Aorta (tissue), 5 donors: Measurements from ENCODE around the gene MKS1. TPM values are rescaled to one million over a fixed set of nuclear protein-coding genes. Genes with fewer than 3 reads are reported as not detected.

Experiments used
- ATAC-seq: fragments of 200-7000 bp; cut with Tn5 transposase; one replicate; pipeline ENCODE4 v1.9.1; 2022; ENCODE audit warnings: moderate library complexity; ENCODE audit not compliant: low FRiP score
- DNase-seq, 2 donors: peaks; one replicate each; pipeline ENCODE4 v3.0.0-alpha.2; 2020
- H3K27ac ChIP-seq, 2 donors: one replicate each; pipeline ENCODE4 v1.5.1; 2013; ENCODE audit warnings: low read length in 2 of 2, mild to moderate bottlenecking in 2 of 2, moderate library complexity in 2 of 2, control low read depth in 1 of 2, inconsistent platforms in 1 of 2, low read depth in 1 of 2
- H3K27me3 ChIP-seq, 2 donors: one replicate each; pipeline ENCODE4 v1.6.1; 2013; ENCODE audit warnings: control low read depth in 1 of 2, low read length in 1 of 2, mild to moderate bottlenecking in 1 of 2, moderate library complexity in 1 of 2; ENCODE audit not compliant: insufficient read depth in 2 of 2, control insufficient read depth in 1 of 2
- H3K36me3 ChIP-seq, 2 donors: one replicate each; pipeline ENCODE4 v1.6.1; 2013; ENCODE audit warnings: control low read depth in 1 of 2, low read length in 1 of 2, mild to moderate bottlenecking in 1 of 2; ENCODE audit not compliant: insufficient read depth in 2 of 2, control insufficient read depth in 1 of 2
- H3K4me1 ChIP-seq, 2 donors: one replicate each; pipeline ENCODE4 v1.6.1; 2013; ENCODE audit warnings: low read length in 2 of 2, control low read depth in 1 of 2, mild to moderate bottlenecking in 1 of 2, moderate library complexity in 1 of 2; ENCODE audit not compliant: insufficient read depth in 2 of 2, control insufficient read depth in 1 of 2
- H3K4me3 ChIP-seq, 2 donors: one replicate each; pipeline ENCODE4 v1.5.1; 2013; ENCODE audit warnings: low read length in 2 of 2, control low read depth in 1 of 2, mild to moderate bottlenecking in 1 of 2
- H3K9me3 ChIP-seq: one replicate; pipeline ENCODE4 v1.6.1; 2013; ENCODE audit warnings: mild to moderate bottlenecking, low read length; ENCODE audit not compliant: control insufficient read depth
- WGBS, 2 donors: extraction: QIAGEN DNeasy Blood & Tissue Kit; methylation state at CpG; one replicate each; pipeline ENCODE4 v1.1.7; 2013; 5-methylcytosine and 5-hydroxymethylcytosine counted together
- intact Hi-C, 2 donors: fragments of 100-400 bp; cut with DNase I; formaldehyde crosslinking; loops; one replicate each; pipeline versions ENCODE4 v1.14.2 to v1.15.0; 2022
- polyA plus RNA-seq, 2 donors: library from polyadenylated mRNA; stranded (reverse); fragments of 200-250 nt; gene quantifications; one replicate each; pipeline ENCODE4 v1.2.3, GENCODE V29; 2013
- total RNA-seq, 2 donors: library from RNA; stranded (reverse); fragmentation: NEBNext Ultra II Directional; extraction: Animal tissue kit (Norgen Biotek cat#: 25700); gene quantifications; one replicate each; pipeline ENCODE4 v1.2.1, GENCODE V29; 2021
- donor health status: healthy with polysubstance abuse.
- donor health status: Bipolar disorder and iron deficiency.
- donor health status: DM: no; HTN: no; CAD: no.
- donor health status: DM: no; HTN: no; CAD: no.
- donor health status: DM: yes; HTN: yes; CAD: no.

The MKS1 gene
- total and polyA plus RNA-seq, 4 donors = 4.3 to 13.8 (median 11.7) TPM

- Histone ChIP-seq H3K9me3 (no peaks in the 10 kb centered on the region), H3K4me3 (no peak overlapping the region), H3K27ac (no peak overlapping the region), H3K36me3 (no peaks in the 10 kb centered on the region), H3K27me3 (no peaks in the 10 kb centered on the region), H3K4me1 (no peaks in the 10 kb centered on the region)
- WGBS, 2 donors = 36 to 43% methylated on average over 1 of the region's 1 CpG
- DNase-seq (no peak), ATAC-seq (no peak)
- intact Hi-C loops = no loop called here
Measured at GRCh38 chr17:58224315-58224714, 5.3 kb upstream of the MKS1 start.

- DNase-seq (no peak), ATAC-seq (no peak)
- Histone ChIP-seq H3K9me3 (no peaks in the 10 kb centered on the region), H3K4me1 (no peaks in the 10 kb centered on the region), H3K36me3 (no peaks in the 10 kb centered on the region), H3K27me3 (no peaks in the 10 kb centered on the region), H3K27ac (no peak overlapping the region), H3K4me3 (peak overlapping the region; percentile 10 to 43)
- intact Hi-C loops = no loop called here
- WGBS, 2 donors = 10 to 13% methylated on average over 7 of the region's 7 CpGs
Measured at GRCh38 chr17:58219789-58220183, 731 bp upstream of the MKS1 start.

- intact Hi-C loops = no loop called here
- ATAC-seq (no peak), DNase-seq (no peak)
- H3K36me3 ChIP-seq = peaks cover 6 to 7% of the 10 kb centered on the region in 2 donors
- 88 to 89% methylated on average over 3 of the region's 3 CpGs for WGBS, 2 donors
- H3K4me1 ChIP-seq = no peaks in the 10 kb centered on the region
- no peaks in the 10 kb centered on the region for H3K27me3 ChIP-seq
- no peak overlapping the region for H3K27ac ChIP-seq
- H3K9me3 ChIP-seq = no peaks in the 10 kb centered on the region
- no peak overlapping the region for H3K4me3 ChIP-seq
Measured at GRCh38 chr17:58217766-58218165, 1.3 kb downstream of the MKS1 start.

- H3K27ac ChIP-seq = no peak overlapping the region
- no peak for DNase-seq
- peaks cover 9 to 10% of the 10 kb centered on the region in 2 donors for H3K36me3 ChIP-seq
- intact Hi-C loops = no loop called here
- no peak for ATAC-seq
- no peaks in the 10 kb centered on the region for H3K4me1 ChIP-seq
- H3K4me3 ChIP-seq = no peak overlapping the region
- no peaks in the 10 kb centered on the region for H3K27me3 ChIP-seq
- no peaks in the 10 kb centered on the region for H3K9me3 ChIP-seq
Measured at GRCh38 chr17:58215685-58216084, 3.4 kb downstream of the MKS1 start.

- Histone ChIP-seq H3K27ac (no peak overlapping the region), H3K36me3 (peaks cover 12 to 13% of the 10 kb centered on the region in 2 donors), H3K9me3 (no peaks in the 10 kb centered on the region), H3K4me1 (no peaks in the 10 kb centered on the region), H3K4me3 (no peak overlapping the region), H3K27me3 (no peaks in the 10 kb centered on the region)
- DNase-seq = no peak
- 81 to 83% methylated on average over 5 of the region's 5 CpGs for WGBS, 2 donors
- intact Hi-C loops = no loop called here
- no peak for ATAC-seq
Measured at GRCh38 chr17:58210922-58211321, 8.1 kb downstream of the MKS1 start.

GRCh38 chr17:58208344-58208743, 10.7 kb downstream of the MKS1 start:
- Histone ChIP-seq H3K27me3 (no peaks in the 10 kb centered on the region), H3K9me3 (no peaks in the 10 kb centered on the region), H3K4me3 (no peak overlapping the region), H3K36me3 (peaks cover 9% of the 10 kb centered on the region in 2 donors), H3K27ac (no peak overlapping the region), H3K4me1 (no peaks in the 10 kb centered on the region)
- ATAC-seq = no peak
- no peak for DNase-seq
- intact Hi-C loops = no loop called here
- WGBS, 2 donors = 90 to 91% methylated on average over 4 to 5 of the region's 5 CpGs

GRCh38 chr17:58207451-58207850, 11.6 kb downstream of the MKS1 start:
- intact Hi-C loops = no loop called here
- peaks cover 2 to 7% of the 10 kb centered on the region in 2 donors for H3K36me3 ChIP-seq
- no peaks in the 10 kb centered on the region for H3K27me3 ChIP-seq
- no peak for ATAC-seq
- H3K27ac ChIP-seq = no peak overlapping the region
- H3K4me1 ChIP-seq = no peaks in the 10 kb centered on the region
- DNase-seq = no peak
- 88 to 89% methylated on average over 3 of the region's 3 CpGs for WGBS, 2 donors
- H3K9me3 ChIP-seq = no peaks in the 10 kb centered on the region
- no peak overlapping the region for H3K4me3 ChIP-seq

GRCh38 chr17:58205936-58206335, 13.1 kb downstream of the MKS1 start:
- 90 to 92% methylated on average over 11 of the region's 11 CpGs for whole genome bisulfite sequencing, 2 donors
- DNase-seq = no peak
- Histone ChIP-seq H3K4me1 (no peaks in the 10 kb centered on the region), H3K36me3 (peaks cover 2 to 4% of the 10 kb centered on the region in 2 donors), H3K9me3 (no peaks in the 10 kb centered on the region), H3K4me3 (no peak overlapping the region), H3K27me3 (no peaks in the 10 kb centered on the region), H3K27ac (no peak overlapping the region)
- no peak for ATAC-seq
- intact Hi-C loops = no loop called here

GRCh38 chr17:58204796-58205195, 14.3 kb downstream of the MKS1 start:
- 85 to 87% methylated on average over 5 of the region's 5 CpGs for WGBS, 2 donors
- H3K36me3 ChIP-seq = peaks cover 2 to 4% of the 10 kb centered on the region in 2 donors
- intact Hi-C loops = no loop called here

More at GRCh38 chr17:58204796-58205195, 14.3 kb downstream of the MKS1 start:
- H3K4me1 ChIP-seq = no peaks in the 10 kb centered on the region
- no peaks in the 10 kb centered on the region for H3K9me3 ChIP-seq
- no peak for DNase-seq
- H3K27ac ChIP-seq = no peak overlapping the region
- no peak overlapping the region for H3K4me3 ChIP-seq
- H3K27me3 ChIP-seq = no peaks in the 10 kb centered on the region
- no peak for ATAC-seq
